Liver (tissue), 9 donors: ENCODE results near the gene IQUB. TPM values are rescaled to one million over a fixed set of nuclear protein-coding genes. Genes with fewer than 3 reads are reported as not detected.

Experiments used
- DNase-seq: peaks from one replicate; pipeline ENCODE4 v3.0.0-alpha.2; 2017; ENCODE audit warnings: low spot score
- H3K27ac ChIP-seq, 2 donors: one replicate each; pipeline ENCODE4 v1.7.0; 2013; ENCODE audit warnings: inconsistent platforms in 2 of 2, low read length in 2 of 2, control low read depth in 1 of 2, low read depth in 1 of 2, mild to moderate bottlenecking in 1 of 2
- H3K27me3 ChIP-seq, 4 donors: one replicate each; pipeline versions ENCODE4 v1.6.1 to v1.7.0; 2013; ENCODE audit warnings: low read length in 3 of 4, inconsistent platforms in 1 of 4, mild to moderate bottlenecking in 1 of 4, moderate library complexity in 1 of 4; ENCODE audit not compliant: control insufficient read depth in 4 of 4, insufficient read depth in 4 of 4
- H3K36me3 ChIP-seq, 4 donors: one replicate each; pipeline versions ENCODE4 v1.6.1 to v1.7.0; 2013; ENCODE audit warnings: low read length in 3 of 4, mild to moderate bottlenecking in 3 of 4, low read depth in 1 of 4, moderate library complexity in 1 of 4; ENCODE audit not compliant: control insufficient read depth in 4 of 4, insufficient read depth in 3 of 4
- H3K4me1 ChIP-seq, 4 donors: one replicate each; pipeline versions ENCODE4 v1.6.1 to v1.7.0; 2013; ENCODE audit warnings: low read length in 3 of 4, mild to moderate bottlenecking in 3 of 4, moderate library complexity in 1 of 4; ENCODE audit not compliant: control insufficient read depth in 4 of 4, insufficient read depth in 4 of 4
- H3K4me3 ChIP-seq, 3 donors: one replicate each; pipeline versions ENCODE4 v1.6.1 to v1.7.0; 2013; ENCODE audit warnings: low read length in 3 of 3, control low read depth in 1 of 3, low read depth in 1 of 3, mild to moderate bottlenecking in 1 of 3
- H3K9ac ChIP-seq, 2 donors: one replicate each; pipeline ENCODE4 v1.7.0; 2013; ENCODE audit warnings: low read length in 2 of 2, mild to moderate bottlenecking in 2 of 2, moderate library complexity in 2 of 2, control low read depth in 1 of 2, low read depth in 1 of 2
- H3K9me3 ChIP-seq, 4 donors: one replicate each; pipeline versions ENCODE4 v1.6.1 to v1.7.0; 2013; ENCODE audit warnings: low read length in 3 of 4; ENCODE audit not compliant: control insufficient read depth in 4 of 4
- EGR1 ChIP-seq, 2 donors: IDR thresholded peaks; 2 replicates each; pipeline ENCODE4 v1.6.1; 2016 to 2018; ENCODE audit warnings: antibody characterized with exemption in 2 of 2, low read depth in 2 of 2
- FOXA1 ChIP-seq: IDR thresholded peaks from 2 replicates; pipeline ENCODE4 v1.6.1; 2016; ENCODE audit warnings: antibody characterized with exemption
- FOXA2 ChIP-seq: IDR thresholded peaks from 2 replicates; pipeline ENCODE4 v1.6.1; 2016; ENCODE audit warnings: antibody characterized with exemption
- GABPA ChIP-seq, 2 donors: IDR thresholded peaks in 1 of 2; conservative IDR thresholded peaks in 1 of 2; 2 replicates each; pipeline ENCODE4 v1.6.1; 2016; ENCODE audit warnings: antibody characterized with exemption in 2 of 2, mild to moderate bottlenecking in 1 of 2, moderate library complexity in 1 of 2
- HNF4A ChIP-seq, 2 donors: conservative IDR thresholded peaks; 2 replicates each; pipeline ENCODE4 v1.6.1; 2016; ENCODE audit warnings: antibody characterized with exemption in 2 of 2, mild to moderate bottlenecking in 2 of 2
- HNF4G ChIP-seq: IDR thresholded peaks from 2 replicates; pipeline ENCODE4 v1.6.1; 2016; ENCODE audit warnings: antibody characterized with exemption
- JUND ChIP-seq, 2 donors: IDR thresholded peaks; 2 replicates each; pipeline ENCODE4 v1.6.1; 2016; ENCODE audit warnings: antibody characterized with exemption in 2 of 2
- NR2F2 ChIP-seq: IDR thresholded peaks from 2 replicates; pipeline ENCODE4 v1.6.1; 2016; ENCODE audit warnings: antibody characterized with exemption
- RAD21 ChIP-seq, 2 donors: IDR thresholded peaks; 2 replicates each; pipeline ENCODE4 v1.6.1; 2016; ENCODE audit warnings: antibody characterized with exemption in 2 of 2, mild to moderate bottlenecking in 2 of 2
- RXRA ChIP-seq, 2 donors: IDR thresholded peaks; 2 replicates each; pipeline ENCODE4 v1.6.1; 2017 to 2018; ENCODE audit warnings: antibody characterized with exemption in 2 of 2, mild to moderate bottlenecking in 1 of 2
- SP1 ChIP-seq: IDR thresholded peaks from 2 replicates; pipeline ENCODE4 v1.6.1; 2018; ENCODE audit warnings: antibody characterized with exemption, mild to moderate bottlenecking
- TAF1 ChIP-seq: conservative IDR thresholded peaks from 2 replicates; pipeline ENCODE4 v1.6.1; 2016; ENCODE audit warnings: antibody characterized with exemption, mild to moderate bottlenecking
- YY1 ChIP-seq: IDR thresholded peaks from 2 replicates; pipeline ENCODE4 v1.6.1; 2016; ENCODE audit warnings: antibody characterized with exemption, mild to moderate bottlenecking
- WGBS: extraction: QIAGEN DNeasy Blood & Tissue Kit; methylation state at CpG from one replicate; pipeline ENCODE4 v1.1.7; 2013; 5-methylcytosine and 5-hydroxymethylcytosine counted together
- polyA plus RNA-seq, 2 donors: library from polyadenylated mRNA; stranded (reverse) in 1 of 2; unstranded in 1 of 2; fragments of 200-250 nt in 1 of 2; fragments of >200 nt in 1 of 2; fragmentation: Nextera tagmentation in 1 of 2; extraction: Ambion mirVana in 1 of 2; gene quantifications; one replicate each; pipeline versions ENCODE4 v1.2.1 to v1.2.3, GENCODE V29; 2013 to 2015
- total RNA-seq, 2 donors: library from RNA; depleted of rRNA; stranded (reverse); fragments of >200 nt; gene quantifications; one replicate each; pipeline ENCODE4 v1.2.3, GENCODE V29; 2014
- TF ChIP-seq, protein P1 (sequence below): IDR thresholded peaks from 2 replicates; pipeline ENCODE4 v1.6.1; 2016; ENCODE audit warnings: antibody characterized with exemption
- TF ChIP-seq, protein P2 (sequence below): IDR thresholded peaks from 2 replicates; pipeline ENCODE4 v1.6.1; 2016; ENCODE audit warnings: antibody characterized with exemption, mild to moderate bottlenecking
- TF ChIP-seq, protein P3 (sequence below): IDR thresholded peaks from 2 replicates; pipeline ENCODE4 v1.6.1; 2016; ENCODE audit warnings: antibody characterized with exemption
- TF ChIP-seq, protein P4 (sequence below): IDR thresholded peaks from 2 replicates; pipeline ENCODE4 v1.6.1; 2016; ENCODE audit warnings: antibody characterized with exemption
- TF ChIP-seq, protein P5 (sequence below): fragments of 150-350 bp; IDR thresholded peaks from 2 replicates; pipeline ENCODE4 v1.5.1; 2017; ENCODE audit warnings: improper control_type of control experiment, low read depth, low read length; ENCODE audit not compliant: missing input control
- donor health status: healthy.
- donor health status: healthy.
- donor health status: healthy.
- donor health status: healthy.
- donor health status: healthy.

IQUB gene
- total and polyA plus RNA-seq, 4 donors: 0.03 to 0.25 (median 0.09) TPM

DNA sequence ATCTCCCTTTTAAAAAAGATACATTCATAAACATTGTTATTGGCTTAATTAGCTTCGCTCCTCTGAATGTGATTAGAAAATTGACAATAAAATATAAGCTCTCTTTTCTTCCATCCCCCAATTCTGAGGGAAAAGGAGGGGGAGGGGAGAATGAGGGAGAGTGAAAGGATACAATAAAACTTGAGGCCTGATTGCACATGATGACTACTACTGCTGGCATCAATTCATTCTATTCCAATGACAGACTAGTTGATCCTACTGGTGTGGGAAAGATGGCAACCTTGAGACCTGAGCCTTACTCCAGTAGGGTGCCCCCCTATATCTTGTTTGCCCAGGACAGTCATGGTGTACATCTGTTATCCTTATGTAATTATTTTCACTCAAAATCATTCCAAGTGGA lies 4.5 kb upstream of the IQUB start:
- H3K27ac ChIP-seq: no peak overlapping the region
- no peak for DNase-seq
- H3K9ac ChIP-seq: no peak overlapping the region
- peaks cover 0 to 8% (median 5%) of the 10 kb centered on the region in 4 donors for H3K4me1 ChIP-seq
- no peaks in the 10 kb centered on the region for H3K9me3 ChIP-seq
- H3K36me3 ChIP-seq: peaks cover 0 to 12% (median 1%) of the 10 kb centered on the region in 4 donors
- 99% methylated on average over 1 of the region's 1 CpG for WGBS
- H3K4me3 ChIP-seq: no peak overlapping the region
- H3K27me3 ChIP-seq: no peaks in the 10 kb centered on the region
- TF ChIP-seq FOXA1 (no peak), HNF4G (no peak), FOXA2 (no peak), JUND (IDR thresholded peaks at IDR 0.05) (no peak), NR2F2 (no peak), EGR1 (IDR thresholded peaks at IDR 0.05; ENCODE audit: low read depth in 2 of 2) (no peak), HNF4A (conservative IDR thresholded peaks at IDR 0.05) (no peak), YY1 (no peak), SP1 (no peak), TAF1 (no peak), RXRA (IDR thresholded peaks at IDR 0.05) (no peak)
- TF ChIP-seq, protein P1, sequence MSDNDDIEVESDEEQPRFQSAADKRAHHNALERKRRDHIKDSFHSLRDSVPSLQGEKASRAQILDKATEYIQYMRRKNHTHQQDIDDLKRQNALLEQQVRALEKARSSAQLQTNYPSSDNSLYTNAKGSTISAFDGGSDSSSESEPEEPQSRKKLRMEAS: no peak
- TF ChIP-seq, protein P2, sequence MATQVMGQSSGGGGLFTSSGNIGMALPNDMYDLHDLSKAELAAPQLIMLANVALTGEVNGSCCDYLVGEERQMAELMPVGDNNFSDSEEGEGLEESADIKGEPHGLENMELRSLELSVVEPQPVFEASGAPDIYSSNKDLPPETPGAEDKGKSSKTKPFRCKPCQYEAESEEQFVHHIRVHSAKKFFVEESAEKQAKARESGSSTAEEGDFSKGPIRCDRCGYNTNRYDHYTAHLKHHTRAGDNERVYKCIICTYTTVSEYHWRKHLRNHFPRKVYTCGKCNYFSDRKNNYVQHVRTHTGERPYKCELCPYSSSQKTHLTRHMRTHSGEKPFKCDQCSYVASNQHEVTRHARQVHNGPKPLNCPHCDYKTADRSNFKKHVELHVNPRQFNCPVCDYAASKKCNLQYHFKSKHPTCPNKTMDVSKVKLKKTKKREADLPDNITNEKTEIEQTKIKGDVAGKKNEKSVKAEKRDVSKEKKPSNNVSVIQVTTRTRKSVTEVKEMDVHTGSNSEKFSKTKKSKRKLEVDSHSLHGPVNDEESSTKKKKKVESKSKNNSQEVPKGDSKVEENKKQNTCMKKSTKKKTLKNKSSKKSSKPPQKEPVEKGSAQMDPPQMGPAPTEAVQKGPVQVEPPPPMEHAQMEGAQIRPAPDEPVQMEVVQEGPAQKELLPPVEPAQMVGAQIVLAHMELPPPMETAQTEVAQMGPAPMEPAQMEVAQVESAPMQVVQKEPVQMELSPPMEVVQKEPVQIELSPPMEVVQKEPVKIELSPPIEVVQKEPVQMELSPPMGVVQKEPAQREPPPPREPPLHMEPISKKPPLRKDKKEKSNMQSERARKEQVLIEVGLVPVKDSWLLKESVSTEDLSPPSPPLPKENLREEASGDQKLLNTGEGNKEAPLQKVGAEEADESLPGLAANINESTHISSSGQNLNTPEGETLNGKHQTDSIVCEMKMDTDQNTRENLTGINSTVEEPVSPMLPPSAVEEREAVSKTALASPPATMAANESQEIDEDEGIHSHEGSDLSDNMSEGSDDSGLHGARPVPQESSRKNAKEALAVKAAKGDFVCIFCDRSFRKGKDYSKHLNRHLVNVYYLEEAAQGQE: no peak
- TF ChIP-seq, protein P3, sequence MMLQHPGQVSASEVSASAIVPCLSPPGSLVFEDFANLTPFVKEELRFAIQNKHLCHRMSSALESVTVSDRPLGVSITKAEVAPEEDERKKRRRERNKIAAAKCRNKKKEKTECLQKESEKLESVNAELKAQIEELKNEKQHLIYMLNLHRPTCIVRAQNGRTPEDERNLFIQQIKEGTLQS: no peak
- TF ChIP-seq, protein P4, sequence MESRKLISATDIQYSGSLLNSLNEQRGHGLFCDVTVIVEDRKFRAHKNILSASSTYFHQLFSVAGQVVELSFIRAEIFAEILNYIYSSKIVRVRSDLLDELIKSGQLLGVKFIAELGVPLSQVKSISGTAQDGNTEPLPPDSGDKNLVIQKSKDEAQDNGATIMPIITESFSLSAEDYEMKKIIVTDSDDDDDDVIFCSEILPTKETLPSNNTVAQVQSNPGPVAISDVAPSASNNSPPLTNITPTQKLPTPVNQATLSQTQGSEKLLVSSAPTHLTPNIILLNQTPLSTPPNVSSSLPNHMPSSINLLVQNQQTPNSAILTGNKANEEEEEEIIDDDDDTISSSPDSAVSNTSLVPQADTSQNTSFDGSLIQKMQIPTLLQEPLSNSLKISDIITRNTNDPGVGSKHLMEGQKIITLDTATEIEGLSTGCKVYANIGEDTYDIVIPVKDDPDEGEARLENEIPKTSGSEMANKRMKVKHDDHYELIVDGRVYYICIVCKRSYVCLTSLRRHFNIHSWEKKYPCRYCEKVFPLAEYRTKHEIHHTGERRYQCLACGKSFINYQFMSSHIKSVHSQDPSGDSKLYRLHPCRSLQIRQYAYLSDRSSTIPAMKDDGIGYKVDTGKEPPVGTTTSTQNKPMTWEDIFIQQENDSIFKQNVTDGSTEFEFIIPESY: no peak
- TF ChIP-seq, protein P5, sequence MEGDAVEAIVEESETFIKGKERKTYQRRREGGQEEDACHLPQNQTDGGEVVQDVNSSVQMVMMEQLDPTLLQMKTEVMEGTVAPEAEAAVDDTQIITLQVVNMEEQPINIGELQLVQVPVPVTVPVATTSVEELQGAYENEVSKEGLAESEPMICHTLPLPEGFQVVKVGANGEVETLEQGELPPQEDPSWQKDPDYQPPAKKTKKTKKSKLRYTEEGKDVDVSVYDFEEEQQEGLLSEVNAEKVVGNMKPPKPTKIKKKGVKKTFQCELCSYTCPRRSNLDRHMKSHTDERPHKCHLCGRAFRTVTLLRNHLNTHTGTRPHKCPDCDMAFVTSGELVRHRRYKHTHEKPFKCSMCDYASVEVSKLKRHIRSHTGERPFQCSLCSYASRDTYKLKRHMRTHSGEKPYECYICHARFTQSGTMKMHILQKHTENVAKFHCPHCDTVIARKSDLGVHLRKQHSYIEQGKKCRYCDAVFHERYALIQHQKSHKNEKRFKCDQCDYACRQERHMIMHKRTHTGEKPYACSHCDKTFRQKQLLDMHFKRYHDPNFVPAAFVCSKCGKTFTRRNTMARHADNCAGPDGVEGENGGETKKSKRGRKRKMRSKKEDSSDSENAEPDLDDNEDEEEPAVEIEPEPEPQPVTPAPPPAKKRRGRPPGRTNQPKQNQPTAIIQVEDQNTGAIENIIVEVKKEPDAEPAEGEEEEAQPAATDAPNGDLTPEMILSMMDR: no peak

DNA sequence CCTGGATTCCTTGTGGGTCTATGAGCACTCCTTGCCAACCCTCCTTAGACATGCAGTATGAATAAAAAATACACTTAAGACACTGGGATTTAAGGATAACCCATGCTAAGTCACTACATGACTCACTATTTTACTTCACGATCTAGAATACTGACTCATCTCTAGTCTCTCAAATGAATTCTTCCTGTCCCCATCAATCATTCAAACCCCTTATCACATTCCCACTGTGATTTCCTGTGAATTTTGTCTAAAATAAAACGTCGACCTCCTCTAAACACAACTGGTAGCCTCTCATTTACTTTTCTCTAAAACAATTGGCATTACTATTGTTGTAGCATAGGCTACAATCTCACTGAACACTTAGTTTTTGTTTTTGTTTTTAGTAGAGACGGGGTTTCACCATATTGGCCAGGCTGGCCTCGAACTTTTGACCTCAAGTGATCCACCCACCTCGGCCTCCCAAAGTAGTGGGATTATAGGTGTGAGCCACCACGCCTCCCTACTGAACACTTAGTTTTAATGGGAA lies 3.9 kb upstream of the IQUB start:
- Histone ChIP-seq H3K9ac (no peak overlapping the region), H3K27me3 (no peaks in the 10 kb centered on the region), H3K9me3 (no peaks in the 10 kb centered on the region), H3K4me1 (peaks cover 0 to 10% (median 6%) of the 10 kb centered on the region in 4 donors), H3K4me3 (no peak overlapping the region), H3K27ac (no peak overlapping the region), H3K36me3 (peaks cover 0 to 8% (median 1%) of the 10 kb centered on the region in 4 donors)
- DNase-seq: no peak
- TF ChIP-seq, protein P3: no peak
- TF ChIP-seq GABPA (IDR thresholded peaks at IDR 0.05 in 1 of 2, conservative IDR thresholded peaks at IDR 0.05 in 1 of 2) (no peak), SP1 (no peak), RXRA (IDR thresholded peaks at IDR 0.05) (no peak), FOXA1 (no peak), NR2F2 (no peak), RAD21 (IDR thresholded peaks at IDR 0.05) (no peak), FOXA2 (no peak), HNF4A (conservative IDR thresholded peaks at IDR 0.05) (no peak), EGR1 (IDR thresholded peaks at IDR 0.05; ENCODE audit: low read depth in 2 of 2) (no peak)
- TF ChIP-seq, protein P5: no peak
- TF ChIP-seq, protein P4: no peak
- WGBS: 73% methylated on average over 7 of the region's 7 CpGs
